Stimulated activated CD4-positive, alpha-beta T cell treated with anti-CD3 and anti-CD28 coated beads, TNF-alpha, amount 100 ng/mL, for 24 hours (primary cell): ENCODE data around the gene NXPH2.
"Not testable (repeated sequence)": the region's sequence is repeated elsewhere in the genome, so short reads cannot be mapped to it uniquely, and the experiment has no call there.

Experiments used
- DNase-seq, 3 experiments: peaks; one replicate each; pipeline ENCODE4 v3.0.0-alpha.2; 2020; ENCODE audit warnings: low read depth in 3 of 3

Gene NXPH2

GRCh38 chr2:138711812-138712211 is 68.4 kb downstream of the NXPH2 start:
- no peak for DNase-seq

GRCh38 chr2:138708682-138709241 is 71.4 kb downstream of the NXPH2 start:
- DNase-seq: no peak

GRCh38 chr2:138707392-138708074 is 72.7 kb downstream of the NXPH2 start:
- no peak for DNase-seq

GRCh38 chr2:138703242-138703641 is 76.9 kb downstream of the NXPH2 start:
- no peak for DNase-seq

- no peak for DNase-seq
Observed at GRCh38 chr2:138700716-138701115, 79.5 kb downstream of the NXPH2 start.

- DNase-seq: no peak
Observed at GRCh38 chr2:138699421-138699820, 80.8 kb downstream of the NXPH2 start.

GRCh38 chr2:138698428-138698827 is 81.8 kb downstream of the NXPH2 start:
- DNase-seq: no peak

GRCh38 chr2:138691667-138692066 is 88.5 kb downstream of the NXPH2 start:
- no peak for DNase-seq

GRCh38 chr2:138689705-138690104 is 90.5 kb downstream of the NXPH2 start:
- no peak for DNase-seq

GRCh38 chr2:138682163-138682562 is 98.0 kb downstream of the NXPH2 start:
- DNase-seq: no peak

- DNase-seq: no peak
Observed at GRCh38 chr2:138677221-138677620, 103.0 kb downstream of the NXPH2 start.

- no peak for DNase-seq
Observed at GRCh38 chr2:138676619-138677021, 103.6 kb downstream of the NXPH2 start.

GRCh38 chr2:138671566-138671965 is 108.6 kb downstream of the NXPH2 start:
- no peak for DNase-seq

GRCh38 chr2:138670734-138671133 is 109.5 kb downstream of the NXPH2 start:
- DNase-seq: no peak

GRCh38 chr2:138665937-138666336 is 114.3 kb downstream of the NXPH2 start:
- DNase-seq: no peak

GRCh38 chr2:138658187-138658894 is 121.8 kb downstream of the NXPH2 start:
- no peak for DNase-seq

- DNase-seq: no peak
Observed at GRCh38 chr2:138654146-138654545, 126.0 kb downstream of the NXPH2 start.

GRCh38 chr2:138652378-138652777 is 127.8 kb downstream of the NXPH2 start:
- DNase-seq: no peak

GRCh38 chr2:138649571-138649970 is 130.6 kb downstream of the NXPH2 start:
- no peak for DNase-seq

- DNase-seq: no peak
Observed at GRCh38 chr2:138648606-138649005, 131.6 kb downstream of the NXPH2 start.

- not testable (repeated sequence) for DNase-seq
Observed at GRCh38 chr2:138644776-138645175, 135.4 kb downstream of the NXPH2 start.

- DNase-seq: no peak
Observed at GRCh38 chr2:138640921-138641676, 139.1 kb downstream of the NXPH2 start.
